ENCODE results near the gene ANKLE1. TPM values are rescaled to one million over a fixed set of nuclear protein-coding genes. Genes with fewer than 3 reads are reported as not detected.
A peak's percentile ranks its signal among the peaks of the same experiment; 100 is the strongest.

ANKLE1 gene
- total and polyA plus RNA-seq, 2 donors (not counting 3 experiments of a cell fraction or from before 2014, with no cell fraction given), result 1.9 to 3.1 TPM

DNA sequence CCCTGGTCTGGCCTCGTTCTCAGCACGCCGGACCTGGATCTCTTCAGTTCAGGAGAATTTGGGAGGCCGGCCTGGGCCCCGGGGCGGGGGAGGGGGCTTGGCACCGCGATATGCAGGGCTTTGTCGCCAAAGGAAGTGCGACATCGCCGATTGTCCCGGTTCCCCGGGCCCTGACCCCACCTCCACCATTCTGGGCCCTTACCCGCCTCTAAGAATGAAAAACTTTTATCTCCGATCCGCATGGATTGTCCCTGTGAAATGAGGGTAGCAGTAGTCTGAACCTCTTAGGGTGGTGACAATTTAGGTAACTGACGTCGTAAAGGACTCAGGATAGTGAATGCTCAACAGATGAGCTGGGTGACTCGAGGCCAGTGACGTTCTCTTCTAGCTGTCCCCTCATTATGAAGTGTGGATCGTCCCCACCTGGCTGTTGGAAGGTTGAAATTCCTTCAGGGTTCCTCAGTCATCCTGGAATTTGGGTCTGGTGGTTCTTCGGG is 28.3 kb downstream of the ANKLE1 start:
- CTCF ChIA-PET, result no interaction called here
- Histone ChIP-seq H4K20me1 (replicated peaks; ENCODE audit: control insufficient read depth, extremely low read depth, insufficient read depth, low read length) (no peaks in the 10 kb centered on the region), H2AFZ (ENCODE audit: low read depth, low read length) (no peak overlapping the region), H3K9ac (replicated peaks; ENCODE audit: extremely low read depth, insufficient read depth, low read length) (peak overlapping the region; percentile 90), H3K4me3 (replicated peaks in 1 of 3; ENCODE audit: insufficient read depth in 1 of 3, low read depth in 1 of 3, low read length in 3 of 3) (peak overlapping the region; percentile 79 to 97 (median 90)), H3K27ac (ENCODE audit: insufficient read depth, low read depth, low read length) (peak overlapping the region; percentile 69), H3K36me3 (ENCODE audit: control insufficient read depth in 2 of 2, extremely low read depth in 1 of 2, insufficient read depth in 2 of 2, low read length in 2 of 2) (peaks cover 6 to 15% of the 10 kb centered on the region in 2 experiments), H3K4me1 (ENCODE audit: control insufficient read depth, extremely low read depth, insufficient read depth, low read length) (peaks cover 15% of the 10 kb centered on the region), H3K4me2 (ENCODE audit: insufficient read depth, low read length) (peak overlapping the region; percentile 92), H3K27me3 (ENCODE audit: control insufficient read depth in 2 of 2, insufficient read depth in 2 of 2, low read length in 2 of 2) (no peaks in the 10 kb centered on the region), H3K9me1 (replicated peaks; ENCODE audit: control insufficient read depth, extremely low read depth, insufficient read depth, low read length) (no peaks in the 10 kb centered on the region), H3K9me3 (replicated peaks; ENCODE audit: control insufficient read depth, insufficient read depth, low read length) (no peaks in the 10 kb centered on the region), H3K79me2 (ENCODE audit: control insufficient read depth, insufficient read depth, low read length) (peaks cover 34% of the 10 kb centered on the region)
- FAIRE-seq (no peak), DNase-seq (ENCODE audit: low read depth, low spot score) (no peak)
- TF ChIP-seq GATA2 (IDR thresholded peaks at IDR 0.05; ENCODE audit: insufficient read depth, insufficient read length, low read depth, low read length), result no peak
- dilution Hi-C loops (cut with MboI; ENCODE audit: extremely low pct_ligation_motif_present, low sequenced_read_pairs) (no loop called here), intact Hi-C loops (cut with micrococcal nuclease) (no loop called here)
- POLR2A ChIA-PET, result no interaction called here
- BruUV-seq (replicated peaks), result no TSS peak

DNA sequence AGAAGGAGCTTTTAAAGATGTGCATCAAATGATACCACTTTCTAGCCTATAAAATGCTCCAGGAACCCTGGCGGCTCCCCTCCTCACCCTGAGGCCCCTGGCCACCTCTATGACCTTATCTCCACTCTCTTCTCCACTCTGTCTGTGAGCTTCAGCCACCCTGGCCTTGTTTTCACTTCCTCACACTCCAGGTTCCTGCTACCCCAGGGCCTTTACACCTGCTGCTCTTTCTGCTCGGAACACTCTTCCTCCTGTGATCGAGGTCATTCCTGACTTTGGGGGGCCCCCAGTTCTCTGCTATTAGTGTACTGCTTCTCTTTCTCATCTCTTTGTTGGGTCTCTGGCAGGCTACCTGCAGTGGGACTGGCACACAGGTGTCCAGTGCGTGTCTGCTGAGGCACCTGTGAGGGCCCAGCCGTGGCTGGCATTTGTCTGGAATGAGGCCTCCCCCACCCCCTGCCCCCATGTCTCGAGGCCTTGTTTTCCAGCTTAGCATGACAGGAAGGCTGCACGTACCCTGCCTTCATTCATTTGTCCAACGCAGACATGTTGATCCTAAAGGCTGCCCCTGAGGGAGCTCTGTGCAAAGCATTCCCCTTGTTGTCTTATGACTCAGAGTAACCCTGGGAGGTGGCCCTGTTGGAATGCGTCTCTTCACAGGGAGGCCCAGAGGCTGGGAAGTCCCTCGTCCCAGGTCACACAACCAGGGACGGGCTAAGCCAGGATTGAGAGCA is 29.9 kb downstream of the ANKLE1 start:
- Histone ChIP-seq H3K79me2 (ENCODE audit: control insufficient read depth, insufficient read depth, low read length) (peaks cover 34% of the 10 kb centered on the region), H3K27ac (ENCODE audit: insufficient read depth, low read depth, low read length) (no peak overlapping the region), H3K4me3 (replicated peaks in 1 of 3; ENCODE audit: insufficient read depth in 1 of 3, low read depth in 1 of 3, low read length in 3 of 3) (no peak overlapping the region), H3K9ac (replicated peaks; ENCODE audit: extremely low read depth, insufficient read depth, low read length) (no peak overlapping the region), H4K20me1 (replicated peaks; ENCODE audit: control insufficient read depth, extremely low read depth, insufficient read depth, low read length) (no peaks in the 10 kb centered on the region), H3K9me3 (replicated peaks; ENCODE audit: control insufficient read depth, insufficient read depth, low read length) (no peaks in the 10 kb centered on the region), H3K36me3 (ENCODE audit: control insufficient read depth in 2 of 2, extremely low read depth in 1 of 2, insufficient read depth in 2 of 2, low read length in 2 of 2) (peaks cover 6 to 23% of the 10 kb centered on the region in 2 experiments), H3K9me1 (replicated peaks; ENCODE audit: control insufficient read depth, extremely low read depth, insufficient read depth, low read length) (no peaks in the 10 kb centered on the region), H3K4me2 (ENCODE audit: insufficient read depth, low read length) (no peak overlapping the region), H3K4me1 (ENCODE audit: control insufficient read depth, extremely low read depth, insufficient read depth, low read length) (peaks cover 9% of the 10 kb centered on the region), H3K27me3 (ENCODE audit: control insufficient read depth in 2 of 2, insufficient read depth in 2 of 2, low read length in 2 of 2) (no peaks in the 10 kb centered on the region), H2AFZ (ENCODE audit: low read depth, low read length) (no peak overlapping the region)
- intact Hi-C loops (cut with micrococcal nuclease) (no loop called here), dilution Hi-C loops (cut with MboI; ENCODE audit: extremely low pct_ligation_motif_present, low sequenced_read_pairs) (no loop called here)
- TF ChIP-seq, protein P1, sequence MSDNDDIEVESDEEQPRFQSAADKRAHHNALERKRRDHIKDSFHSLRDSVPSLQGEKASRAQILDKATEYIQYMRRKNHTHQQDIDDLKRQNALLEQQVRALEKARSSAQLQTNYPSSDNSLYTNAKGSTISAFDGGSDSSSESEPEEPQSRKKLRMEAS (IDR thresholded peaks at IDR 0.05; ENCODE audit: insufficient read depth, insufficient read length), result no peak
- TF ChIP-seq JUN (IDR thresholded peaks at IDR 0.05; ENCODE audit: borderline replicate concordance, insufficient read depth, insufficient read length, low read depth) (no peak), POLR2AphosphoS5 (IDR thresholded peaks at IDR 0.05; ENCODE audit: insufficient read depth, low read depth, low read length) (no peak)
- TF ChIP-seq, protein P2, sequence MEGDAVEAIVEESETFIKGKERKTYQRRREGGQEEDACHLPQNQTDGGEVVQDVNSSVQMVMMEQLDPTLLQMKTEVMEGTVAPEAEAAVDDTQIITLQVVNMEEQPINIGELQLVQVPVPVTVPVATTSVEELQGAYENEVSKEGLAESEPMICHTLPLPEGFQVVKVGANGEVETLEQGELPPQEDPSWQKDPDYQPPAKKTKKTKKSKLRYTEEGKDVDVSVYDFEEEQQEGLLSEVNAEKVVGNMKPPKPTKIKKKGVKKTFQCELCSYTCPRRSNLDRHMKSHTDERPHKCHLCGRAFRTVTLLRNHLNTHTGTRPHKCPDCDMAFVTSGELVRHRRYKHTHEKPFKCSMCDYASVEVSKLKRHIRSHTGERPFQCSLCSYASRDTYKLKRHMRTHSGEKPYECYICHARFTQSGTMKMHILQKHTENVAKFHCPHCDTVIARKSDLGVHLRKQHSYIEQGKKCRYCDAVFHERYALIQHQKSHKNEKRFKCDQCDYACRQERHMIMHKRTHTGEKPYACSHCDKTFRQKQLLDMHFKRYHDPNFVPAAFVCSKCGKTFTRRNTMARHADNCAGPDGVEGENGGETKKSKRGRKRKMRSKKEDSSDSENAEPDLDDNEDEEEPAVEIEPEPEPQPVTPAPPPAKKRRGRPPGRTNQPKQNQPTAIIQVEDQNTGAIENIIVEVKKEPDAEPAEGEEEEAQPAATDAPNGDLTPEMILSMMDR (IDR thresholded peaks at IDR 0.05; ENCODE audit: extremely low read depth in 1 of 2, insufficient read depth in 1 of 2, low read depth in 1 of 2, low read length in 2 of 2), result no peak
- FAIRE-seq (no peak), DNase-seq (ENCODE audit: low read depth, low spot score) (no peak)
- POLR2A ChIA-PET, result no interaction called here
- BruUV-seq (replicated peaks), result no TSS peak
- CTCF ChIA-PET, result no interaction called here
